HepG2 (cell line): ENCODE data around the gene TMEM127. TPM values are rescaled to one million over a fixed set of nuclear protein-coding genes. Genes with fewer than 3 reads are reported as not detected.

ENCODE experiments used
- ARID4A ChIP-seq: sonication (generic); formaldehyde crosslinking; IDR thresholded peaks from 2 replicates; pipeline ENCODE4 v1.5.0; 2020; ENCODE audit warnings: mild to moderate bottlenecking, missing genetic modification reagents, borderline replicate concordance
- ASH2L ChIP-seq: fragments of 300-600, 200-600 bp; sonication (generic); IDR thresholded peaks from 2 replicates; pipeline ENCODE4 v1.7.0; 2017; ENCODE audit warnings: low read depth, mild to moderate bottlenecking, moderate library complexity, mixed read lengths, low read length; ENCODE audit not compliant: insufficient read length
- CBX5 ChIP-seq: sonication (generic); formaldehyde crosslinking; IDR thresholded peaks from 2 replicates; pipeline ENCODE4 v1.4.0; 2020; ENCODE audit warnings: missing genetic modification reagents, borderline replicate concordance
- FUBP1 ChIP-seq: sonication (generic); formaldehyde crosslinking; IDR thresholded peaks from 2 replicates; pipeline ENCODE4 v1.5.1; 2020; ENCODE audit warnings: missing genetic modification reagents, mild to moderate bottlenecking, borderline replicate concordance
- HMG20A ChIP-seq: IDR thresholded peaks from 2 replicates; pipeline ENCODE4 v1.6.1; 2016; ENCODE audit warnings: borderline replicate concordance
- KLF16 ChIP-seq, 2 experiments: sonication (generic) in 1 of 2; formaldehyde crosslinking in 1 of 2; IDR thresholded peaks; 2 replicates each; pipeline versions ENCODE4 v1.6.1 to v1.8.0; 2016 to 2023; ENCODE audit warnings: missing genetic modification reagents in 2 of 2, missing compliant biosample characterization in 1 of 2
- KMT2B ChIP-seq: IDR thresholded peaks from 2 replicates; pipeline ENCODE4 v1.6.1; 2016; ENCODE audit warnings: missing genetic modification reagents, missing compliant biosample characterization
- MED8 ChIP-seq: sonication (generic); formaldehyde crosslinking; IDR thresholded peaks from 2 replicates; pipeline ENCODE4 v1.8.1; 2023; ENCODE audit warnings: mild to moderate bottlenecking, missing genetic modification reagents; ENCODE audit not compliant: insufficient replicate concordance
- NBN ChIP-seq: fragments of 450-650 bp; conservative IDR thresholded peaks from 2 replicates; pipeline ENCODE4 v1.6.1; 2017
- PLSCR1 ChIP-seq: sonication (generic); formaldehyde crosslinking; IDR thresholded peaks from 2 replicates; pipeline ENCODE4 v1.5.0; 2020; ENCODE audit warnings: missing genetic modification reagents, mild to moderate bottlenecking, borderline replicate concordance
- SMAD9 ChIP-seq: sonication (generic); formaldehyde crosslinking; IDR thresholded peaks from 2 replicates; pipeline ENCODE4 v1.5.1; 2020; ENCODE audit warnings: mild to moderate bottlenecking, missing genetic modification reagents
- U2AF1 ChIP-seq: fragments of 200-400 bp; formaldehyde crosslinking; optimal IDR thresholded peaks from 2 replicates; pipeline ENCODE3; 2017; ENCODE audit warnings: mild to moderate bottlenecking, low read depth, low read length
- ZBTB14 ChIP-seq: sonication (generic); formaldehyde crosslinking; IDR thresholded peaks from 2 replicates; pipeline ENCODE4 v1.4.0; 2020; ENCODE audit warnings: missing genetic modification reagents
- ZMYM3 ChIP-seq: sonication (generic); formaldehyde crosslinking; IDR thresholded peaks from 2 replicates; pipeline ENCODE4 v1.5.1; 2020; ENCODE audit warnings: mild to moderate bottlenecking, missing genetic modification reagents
- ZNF10 ChIP-seq: sonication (generic); formaldehyde crosslinking; IDR thresholded peaks from 2 replicates; pipeline ENCODE4 v1.4.0; 2020; ENCODE audit warnings: mild to moderate bottlenecking, low read depth, missing genetic modification reagents, borderline replicate concordance
- ZNF24 ChIP-seq: fragments of 450-650 bp; IDR thresholded peaks from 2 replicates; pipeline ENCODE4 v1.6.1; 2017; ENCODE audit warnings: antibody characterized with exemption, mild to moderate bottlenecking
- ZNF556 ChIP-seq: sonication (generic); formaldehyde crosslinking; IDR thresholded peaks from 2 replicates; pipeline ENCODE4 v1.4.0; 2020; ENCODE audit warnings: mild to moderate bottlenecking, missing genetic modification reagents, borderline replicate concordance
- ZNF749 ChIP-seq: sonication (generic); formaldehyde crosslinking; IDR thresholded peaks from 2 replicates; pipeline ENCODE4 v1.8.0; 2022; ENCODE audit warnings: mild to moderate bottlenecking, missing genetic modification reagents, moderate library complexity, borderline replicate concordance
- polyA plus RNA-seq, 8 experiments: library from polyadenylated mRNA; depleted of rRNA in 3 of 8; stranded (reverse) in 7 of 8; unstranded in 1 of 8; fragments of >200 nt; fragmentation: Illumina TruSeq in 4 of 8; extraction: Trizol in 4 of 8; gene quantifications; 2 replicates each; pipeline versions ENCODE4 v1.2.1 to v1.2.3, GENCODE V29; 2011 to 2016; ENCODE audit warnings: low read depth in 4 of 8, missing spikeins in 1 of 8, mixed read lengths in 1 of 8; ENCODE audit not compliant: insufficient read depth in 1 of 8
- total RNA-seq, 5 experiments: library from RNA; depleted of rRNA; stranded (reverse); fragments of >200 nt; fragmentation: Illumina TruSeq; extraction: Trizol; gene quantifications; 2 replicates each; pipeline ENCODE4 v1.2.3, GENCODE V29; 2016; ENCODE audit warnings: low read depth in 1 of 5
- TF ChIP-seq, protein P1 (sequence below): sonication (generic); formaldehyde crosslinking; IDR thresholded peaks from 2 replicates; pipeline ENCODE4 v1.4.0; 2020; ENCODE audit warnings: missing genetic modification reagents, low read depth, mild to moderate bottlenecking, borderline replicate concordance

TMEM127 gene
- total and polyA plus RNA-seq, 2 of the 13 experiments (the other 11 are each of a cell fraction or from before 2014, with no cell fraction given): 21.5 to 33.9 TPM

GRCh38 chr2:96260387-96261260, 5.2 kb downstream of the TMEM127 start (continued):
- TF ChIP-seq ARID4A (CRISPR knock-in tag): peak; percentile 90; the same call in 1 of the 2 replicates
- TF ChIP-seq FUBP1: no peak
- peak; percentile 69 for TF ChIP-seq ASH2L
- peak; percentile 64 for TF ChIP-seq KMT2B (CRISPR knock-in tag)
- peak; percentile 88; the same call in 1 of the 2 replicates for TF ChIP-seq HMG20A (CRISPR knock-in tag)
- TF ChIP-seq PLSCR1 (CRISPR knock-in tag): no peak
- peak; percentile 67 for TF ChIP-seq ZMYM3 (CRISPR knock-in tag)
- TF ChIP-seq SMAD9 (CRISPR knock-in tag): no peak
- TF ChIP-seq ZNF24: no peak
- TF ChIP-seq ZNF10 (CRISPR knock-in tag): no peak
- no peak for TF ChIP-seq U2AF1
- TF ChIP-seq, protein P1, sequence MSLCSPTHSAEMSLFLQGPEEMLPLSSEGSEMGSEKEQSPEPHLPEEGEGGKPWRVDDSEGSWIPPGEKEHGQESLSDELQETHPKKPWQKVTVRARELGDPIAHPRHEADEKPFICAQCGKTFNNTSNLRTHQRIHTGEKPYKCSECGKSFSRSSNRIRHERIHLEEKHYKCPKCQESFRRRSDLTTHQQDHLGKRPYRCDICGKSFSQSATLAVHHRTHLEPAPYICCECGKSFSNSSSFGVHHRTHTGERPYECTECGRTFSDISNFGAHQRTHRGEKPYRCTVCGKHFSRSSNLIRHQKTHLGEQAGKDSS (CRISPR knock-in tag): peak; percentile 29; the same call in 1 of the 2 replicates
- peak; percentile 94; the same call in 1 of the 2 replicates for TF ChIP-seq ZNF749 (CRISPR knock-in tag)
- peak; percentile 49; the same call in 1 of the 2 replicates for TF ChIP-seq ZNF556 (CRISPR knock-in tag)
- no peak for TF ChIP-seq ZBTB14 (CRISPR knock-in tag)
- peak in 1 of 2 experiments; percentile 97; a peak in 2 of 4 replicates for TF ChIP-seq KLF16 (CRISPR knock-in tag; IDR thresholded peaks at IDR 0.05)
- peak; percentile 91; the same call in 1 of the 2 replicates for TF ChIP-seq CBX5
- no peak for TF ChIP-seq NBN
- no peak for TF ChIP-seq MED8 (CRISPR knock-in tag)
